GM20000 (cell line): ENCODE results near the gene ALG8.
A peak's percentile ranks its signal among the peaks of the same experiment; 100 is the strongest.

Source experiments
- DNase-seq: peaks from one replicate; pipeline ENCODE4 v3.0.0; 2012; ENCODE audit warnings: low spot score
- CTCF ChIP-seq: IDR thresholded peaks from 2 replicates; pipeline ENCODE4 v1.5.1; 2012; ENCODE audit warnings: mild to moderate bottlenecking, control low read depth; ENCODE audit errors: extremely low read depth, missing control alignments

The ALG8 gene

GRCh38 chr11:78139422-78140391 is at the start of gene ALG8:
ALG8 (minus strand) TSS chr11:78139626; CDS start chr11:78139588, 38 bp downstream.
- TF ChIP-seq CTCF = no peak
- DNase-seq = peak; percentile 93

- peak; percentile 98 for DNase-seq
- TF ChIP-seq CTCF = no peak
Observed at GRCh38 chr11:78188286-78189173, 49.1 kb upstream of the ALG8 start, which contains the start of the genes KCTD21 and USP35. KCTD21 (minus strand) TSS chr11:78188626; CDS start chr11:78174554, 14,072 bp downstream. USP35 (plus strand) TSS chr11:78188919; CDS start chr11:78196246, 7,327 bp downstream.

- DNase-seq = peak; percentile 76
- TF ChIP-seq CTCF = no peak
Observed at GRCh38 chr11:78187366-78188285, 48.2 kb upstream of the ALG8 start.

- TF ChIP-seq CTCF = no peak
Observed at GRCh38 chr11:78181185-78181584, 41.8 kb upstream of the ALG8 start.

GRCh38 chr11:78180751-78181150 is 41.3 kb upstream of the ALG8 start:
- TF ChIP-seq CTCF = no peak

More at GRCh38 chr11:78181185-78181584, 41.8 kb upstream of the ALG8 start:
- no peak for DNase-seq

GRCh38 chr11:78179459-78180071 is 40.1 kb upstream of the ALG8 start:
- DNase-seq = no peak
- TF ChIP-seq CTCF = no peak

More at GRCh38 chr11:78180751-78181150, 41.3 kb upstream of the ALG8 start:
- DNase-seq = no peak
